Keratinocyte (primary cell): ENCODE results near the gene MYL10. TPM values are rescaled to one million over a fixed set of nuclear protein-coding genes. Genes with fewer than 3 reads are reported as not detected.

Experiments
- DNase-seq: peaks from one replicate; pipeline ENCODE4 v3.0.0-alpha.2; 2011; ENCODE audit warnings: low read depth, missing footprints, low spot score
- FAIRE-seq: peaks from 2 replicates; lab custom pipeline; 2011; peaks lifted over from hg19 to GRCh38; lab: Jason Lieb, UNC
- H2AFZ ChIP-seq: 2 replicates; pipeline ENCODE4 v1.6.0; 2012; ENCODE audit warnings: low read length, control low read depth, inconsistent platforms; ENCODE audit not compliant: control insufficient read depth
- H3K27ac ChIP-seq: 2 replicates; pipeline ENCODE4 v1.5.1; 2011; ENCODE audit warnings: low read length; ENCODE audit not compliant: control insufficient read depth, insufficient read depth
- H3K27me3 ChIP-seq: 3 replicates; pipeline ENCODE4 v1.6.0; 2011; ENCODE audit warnings: low read length; ENCODE audit not compliant: control insufficient read depth, insufficient read depth; ENCODE audit errors: extremely low read depth
- H3K36me3 ChIP-seq, 2 experiments: 2 replicates in 1 of 2; 3 replicates in 1 of 2; pipeline ENCODE4 v1.5.1; 2011; ENCODE audit warnings: low read length in 2 of 2, mild to moderate bottlenecking in 1 of 2; ENCODE audit not compliant: control insufficient read depth in 2 of 2, insufficient read depth in 2 of 2; ENCODE audit errors: extremely low read depth in 1 of 2
- H3K4me1 ChIP-seq: 3 replicates; pipeline ENCODE4 v1.5.1; 2011; ENCODE audit warnings: low read length; ENCODE audit not compliant: control insufficient read depth, insufficient read depth; ENCODE audit errors: extremely low read depth
- H3K4me2 ChIP-seq: 3 replicates; pipeline ENCODE4 v1.6.0; 2011; ENCODE audit warnings: low read depth, low read length; ENCODE audit not compliant: control insufficient read depth, insufficient read depth; ENCODE audit errors: extremely low read depth
- H3K4me3 ChIP-seq, 3 experiments: fragments of 200-600 bp in 1 of 3; sonication (generic) in 1 of 3; 2 replicates in 2 of 3; 3 replicates in 1 of 3; pipeline ENCODE4 v1.5.1; 2011 to 2016; ENCODE audit warnings: low read length in 3 of 3, mild to moderate bottlenecking in 3 of 3, control low read depth in 2 of 3, inconsistent platforms in 1 of 3, low read depth in 1 of 3, mixed read lengths in 1 of 3, mixed run types in 1 of 3, moderate library complexity in 1 of 3; ENCODE audit not compliant: control insufficient read depth in 2 of 3, insufficient read depth in 2 of 3; ENCODE audit errors: extremely low read depth in 1 of 3
- H3K79me2 ChIP-seq: 2 replicates; pipeline ENCODE4 v1.6.0; 2012; ENCODE audit warnings: low read length; ENCODE audit not compliant: control insufficient read depth, insufficient read depth
- H3K9ac ChIP-seq: 3 replicates; pipeline ENCODE4 v1.6.0; 2011; ENCODE audit warnings: low read length; ENCODE audit not compliant: control insufficient read depth, insufficient read depth; ENCODE audit errors: extremely low read depth
- H3K9me1 ChIP-seq: 3 replicates; pipeline ENCODE4 v1.6.0; 2011; ENCODE audit warnings: low read length; ENCODE audit not compliant: control insufficient read depth, insufficient read depth; ENCODE audit errors: extremely low read depth
- H3K9me3 ChIP-seq: 2 replicates; pipeline ENCODE4 v1.5.1; 2012; ENCODE audit warnings: low read depth, low read length; ENCODE audit not compliant: control insufficient read depth
- H4K20me1 ChIP-seq: 3 replicates; pipeline ENCODE4 v1.6.0; 2011; ENCODE audit warnings: low read length; ENCODE audit not compliant: control insufficient read depth, insufficient read depth; ENCODE audit errors: extremely low read depth
- EZH2 ChIP-seq: IDR thresholded peaks from one replicate; pipeline ENCODE4 v1.6.1; 2012; ENCODE audit warnings: inconsistent platforms, mild to moderate bottlenecking, low read length, moderate library complexity
- dilution Hi-C: fragments of 300-500 bp; cut with MboI; formaldehyde crosslinking; loops from one replicate; pipeline ENCODE4 v1.7.0; 2020; ENCODE audit warnings: low sequenced_read_pairs; ENCODE audit not compliant: extremely low pct_ligation_motif_present
- polyA plus RNA-seq, 5 experiments: library from polyadenylated mRNA; depleted of rRNA in 3 of 5; stranded (reverse) in 3 of 5; stranded (forward) in 1 of 5; unstranded in 1 of 5; fragments of >200 nt; gene quantifications; 1 replicate in 1 of 5; 2 replicates in 3 of 5; 3 replicates in 1 of 5; pipeline versions ENCODE4 v1.2.1 to v1.2.3, GENCODE V29; 2011 to 2012; ENCODE audit warnings: missing spikeins in 2 of 5, low read depth in 1 of 5, low replicate concordance in 1 of 5
- TF ChIP-seq, protein P1 (sequence below), 3 experiments: IDR thresholded peaks in 1 of 3; conservative IDR thresholded peaks in 1 of 3; optimal IDR thresholded peaks in 1 of 3; 2 replicates in 2 of 3; 3 replicates in 1 of 3; pipeline versions ENCODE3 to v1.5.1; 2011; ENCODE audit warnings: low read length in 3 of 3, mild to moderate bottlenecking in 3 of 3, moderate library complexity in 2 of 3, control low read depth in 1 of 3, inconsistent platforms in 1 of 3; ENCODE audit not compliant: insufficient read depth in 2 of 3; ENCODE audit errors: extremely low read depth in 1 of 3

MYL10 gene
- polyA plus RNA-seq, 1 donor (not counting 4 experiments of a cell fraction or from before 2014, with no cell fraction given): not detected

DNA sequence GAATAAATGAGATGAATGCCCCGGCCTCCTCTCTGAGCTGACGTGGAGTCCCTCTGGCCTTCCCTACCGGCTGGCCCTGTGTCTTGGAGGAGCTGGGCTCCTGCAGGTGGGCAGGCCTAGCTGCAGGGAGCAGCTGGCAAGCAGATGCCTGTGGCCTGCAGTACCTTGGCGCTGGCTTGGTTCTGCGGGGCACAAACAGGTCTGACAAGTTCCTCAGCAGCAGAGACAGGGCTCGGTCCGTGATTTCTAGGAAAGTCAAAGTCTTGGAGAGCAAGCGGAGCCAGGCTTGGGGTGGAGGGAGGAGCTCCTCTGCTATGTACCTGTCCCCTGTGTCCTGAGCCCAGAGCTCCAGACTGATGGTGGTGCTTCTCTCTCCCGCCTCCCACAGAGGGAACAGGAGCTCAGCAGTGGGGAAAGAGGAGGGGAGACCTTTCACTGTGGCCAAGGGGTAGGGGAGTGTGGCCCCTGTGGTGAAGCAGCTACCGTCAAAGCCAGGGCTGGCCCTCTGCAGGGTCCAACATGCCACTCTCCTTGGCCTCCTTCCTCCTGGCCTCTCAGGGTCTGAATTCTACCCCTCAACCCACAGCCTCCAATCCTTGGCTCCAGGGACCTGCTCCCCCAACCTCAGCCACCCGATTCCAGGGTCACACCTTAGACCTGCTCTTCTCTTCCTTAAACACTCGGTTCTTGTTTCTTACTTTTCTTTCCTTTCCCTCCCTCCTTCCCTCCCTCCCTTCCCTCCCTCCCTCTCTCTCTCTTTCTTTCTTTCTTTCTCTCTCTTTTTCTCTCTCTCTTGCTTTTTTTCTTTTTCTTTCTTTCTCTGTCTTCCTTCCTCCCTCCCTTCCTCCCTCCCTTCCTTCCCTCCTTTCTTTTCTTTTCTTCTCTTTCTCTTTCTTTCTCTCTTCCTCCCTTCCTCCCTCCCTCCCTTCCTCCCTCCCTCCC, 20.1 kb downstream of the MYL10 start:
- Histone ChIP-seq H3K9me3 (no peaks in the 10 kb centered on the region), H2AFZ (no peak overlapping the region), H3K9ac (no peak overlapping the region), H3K27me3 (peaks cover 14% of the 10 kb centered on the region), H4K20me1 (no peaks in the 10 kb centered on the region), H3K9me1 (no peaks in the 10 kb centered on the region), H3K4me2 (no peak overlapping the region), H3K4me3 (no peak overlapping the region), H3K79me2 (no peaks in the 10 kb centered on the region), H3K36me3 (no peaks in the 10 kb centered on the region), H3K27ac (no peak overlapping the region), H3K4me1 (peaks cover 6% of the 10 kb centered on the region)
- dilution Hi-C loops: no loop called here
- FAIRE-seq (peak; percentile 78), DNase-seq (no peak)
- TF ChIP-seq, protein P1, sequence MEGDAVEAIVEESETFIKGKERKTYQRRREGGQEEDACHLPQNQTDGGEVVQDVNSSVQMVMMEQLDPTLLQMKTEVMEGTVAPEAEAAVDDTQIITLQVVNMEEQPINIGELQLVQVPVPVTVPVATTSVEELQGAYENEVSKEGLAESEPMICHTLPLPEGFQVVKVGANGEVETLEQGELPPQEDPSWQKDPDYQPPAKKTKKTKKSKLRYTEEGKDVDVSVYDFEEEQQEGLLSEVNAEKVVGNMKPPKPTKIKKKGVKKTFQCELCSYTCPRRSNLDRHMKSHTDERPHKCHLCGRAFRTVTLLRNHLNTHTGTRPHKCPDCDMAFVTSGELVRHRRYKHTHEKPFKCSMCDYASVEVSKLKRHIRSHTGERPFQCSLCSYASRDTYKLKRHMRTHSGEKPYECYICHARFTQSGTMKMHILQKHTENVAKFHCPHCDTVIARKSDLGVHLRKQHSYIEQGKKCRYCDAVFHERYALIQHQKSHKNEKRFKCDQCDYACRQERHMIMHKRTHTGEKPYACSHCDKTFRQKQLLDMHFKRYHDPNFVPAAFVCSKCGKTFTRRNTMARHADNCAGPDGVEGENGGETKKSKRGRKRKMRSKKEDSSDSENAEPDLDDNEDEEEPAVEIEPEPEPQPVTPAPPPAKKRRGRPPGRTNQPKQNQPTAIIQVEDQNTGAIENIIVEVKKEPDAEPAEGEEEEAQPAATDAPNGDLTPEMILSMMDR (optimal IDR thresholded peaks at IDR 0.05 in 1 of 3, IDR thresholded peaks at IDR 0.05 in 1 of 3, conservative IDR thresholded peaks at IDR 0.05 in 1 of 3; ENCODE audit: extremely low read depth in 1 of 3, insufficient read depth in 2 of 3, low read length in 3 of 3): no peak
- no peak for TF ChIP-seq EZH2

DNA sequence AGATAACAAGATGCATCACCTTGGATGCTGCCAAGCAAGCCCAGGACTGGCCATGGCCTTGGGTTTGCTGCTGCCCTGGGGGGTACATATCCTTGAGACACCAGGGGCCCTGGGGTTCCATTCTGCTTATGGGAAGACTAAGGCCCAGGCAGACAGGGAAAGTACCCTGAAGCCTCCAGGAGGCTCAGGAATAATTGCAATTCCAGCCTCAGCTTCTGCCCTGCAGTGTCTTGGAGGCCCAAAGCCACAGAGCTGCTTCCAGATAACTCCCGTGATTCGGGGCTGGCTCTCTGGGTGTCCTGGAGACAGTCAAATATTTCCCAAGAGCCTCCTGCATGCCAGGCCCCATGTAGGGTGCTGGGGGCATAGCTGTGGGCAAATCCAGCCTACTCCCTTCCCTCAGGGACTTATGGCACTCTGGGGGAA, 22.6 kb downstream of the MYL10 start:
- Histone ChIP-seq H3K9me1 (no peaks in the 10 kb centered on the region), H2AFZ (no peak overlapping the region), H3K27ac (no peak overlapping the region), H3K27me3 (no peaks in the 10 kb centered on the region), H3K79me2 (no peaks in the 10 kb centered on the region), H3K9me3 (no peaks in the 10 kb centered on the region), H3K4me1 (peaks cover 6% of the 10 kb centered on the region), H4K20me1 (no peaks in the 10 kb centered on the region), H3K4me2 (no peak overlapping the region), H3K9ac (no peak overlapping the region), H3K36me3 (no peaks in the 10 kb centered on the region), H3K4me3 (no peak overlapping the region)
- dilution Hi-C loops: no loop called here
- FAIRE-seq: no peak
- TF ChIP-seq EZH2: no peak
- TF ChIP-seq, protein P1 (optimal IDR thresholded peaks at IDR 0.05 in 1 of 3, IDR thresholded peaks at IDR 0.05 in 1 of 3, conservative IDR thresholded peaks at IDR 0.05 in 1 of 3; ENCODE audit: extremely low read depth in 1 of 3, insufficient read depth in 2 of 3, low read length in 3 of 3): no peak
- DNase-seq: no peak
